ENCODE data around the gene BCLAF3. TPM values are rescaled to one million over a fixed set of nuclear protein-coding genes. Genes with fewer than 3 reads are reported as not detected.

BCLAF3 gene
- total and polyA plus RNA-seq, 2 of the 4 experiments (the other 2 are of a cell fraction), result 1.6 TPM

GRCh38 chrX:19986531-19986930 lies 4.3 kb downstream of the BCLAF3 start:
- intact Hi-C loops (cut with micrococcal nuclease) (no loop called here), in situ Hi-C loops (cut with MboI; ENCODE audit: low sequenced_read_pairs) (loop anchor here (25.0 kb wide), 1 partner anchor 624 kb away; no protein-coding TSS in a partner anchor), dilution Hi-C loops (cut with HindIII; ENCODE audit: low sequenced_read_pairs, unreplicated experiment) (no loop called here)
- no peak overlapping the region for H3K4ac ChIP-seq (ENCODE audit: low read depth, low read length)
- no peak overlapping the region for H3K9ac ChIP-seq (ENCODE audit: low read depth, low read length)
- POLR2A ChIA-PET (ENCODE audit: unreplicated experiment), result no interaction called here
- 0 out of 2 replicates have a peak, but pooled peaks cover 2% of the 10 kb centered on the region for H3K9me1 ChIP-seq (ENCODE audit: insufficient read depth, low read length)
- no peak overlapping the region for H2AK5ac ChIP-seq (ENCODE audit: low read depth, low read length)
- no peak overlapping the region for H2AFZ ChIP-seq (replicated peaks; ENCODE audit: low read length, poor library complexity)
- H3K27me3 ChIP-seq (ENCODE audit: control insufficient read depth, insufficient read depth, low read length), result no peaks in the 10 kb centered on the region
- no peak overlapping the region for H2AK9ac ChIP-seq (replicated peaks; ENCODE audit: low read depth, low read length, poor library complexity)
- no peaks in the 10 kb centered on the region for H3K9me3 ChIP-seq (ENCODE audit: control insufficient read depth, insufficient read depth, low read length)
- TF ChIP-seq CEBPB (IDR thresholded peaks at IDR 0.05; ENCODE audit: low read depth, low read length), result no peak
- TF ChIP-seq SMC3 (IDR thresholded peaks at IDR 0.05; ENCODE audit: low read depth, low read length), result no peak
- TF ChIP-seq FOS (IDR thresholded peaks at IDR 0.05; ENCODE audit: low read depth, low read length), result no peak
- TF ChIP-seq BHLHE40 (IDR thresholded peaks at IDR 0.05; ENCODE audit: low read depth, low read length), result no peak
- no peak for TF ChIP-seq MAZ (IDR thresholded peaks at IDR 0.05; ENCODE audit: borderline replicate concordance, low read depth, low read length)
- no peak for TF ChIP-seq MXI1 (IDR thresholded peaks at IDR 0.05; ENCODE audit: borderline replicate concordance, low read depth, low read length)
- no peak for TF ChIP-seq POLR2A (IDR thresholded peaks at IDR 0.05; ENCODE audit: low read depth, low read length)
- no peak for TF ChIP-seq MAFK (IDR thresholded peaks at IDR 0.05; ENCODE audit: low read depth, low read length)
- no peak for TF ChIP-seq ELK1 (IDR thresholded peaks at IDR 0.05; ENCODE audit: borderline replicate concordance, low read depth, low read length)
- no peak for TF ChIP-seq RCOR1 (IDR thresholded peaks at IDR 0.05; ENCODE audit: insufficient replicate concordance, low read length)
- TF ChIP-seq NFE2L2 (IDR thresholded peaks at IDR 0.05; ENCODE audit: low read depth, low read length), result no peak
- no peak for TF ChIP-seq CHD1 (IDR thresholded peaks at IDR 0.05; ENCODE audit: low read depth, low read length)
- no peak for TF ChIP-seq RAD21 (IDR thresholded peaks at IDR 0.05; ENCODE audit: low read length)
- TF ChIP-seq USF2 (IDR thresholded peaks at IDR 0.05; ENCODE audit: low read depth, low read length), result no peak
- no peak for TF ChIP-seq RFX5 (IDR thresholded peaks at IDR 0.05; ENCODE audit: low read depth, low read length)
- no peak for TF ChIP-seq CTCF (conservative IDR thresholded peaks at IDR 0.05; ENCODE audit: low read depth, low read length)
- H2BK5ac ChIP-seq (ENCODE audit: low read depth, low read length, poor library complexity, severe bottlenecking), result no peak overlapping the region
- H3K79me1 ChIP-seq (ENCODE audit: low read depth in 1 of 2, low read length in 2 of 2), result peaks cover 7 to 8% of the 10 kb centered on the region in 2 experiments; a peak in 2 of 4 replicates
- H2BK120ac ChIP-seq (ENCODE audit: low read depth, low read length), result no peak overlapping the region
- no peak overlapping the region for H3K23ac ChIP-seq (ENCODE audit: low read depth, low read length)
- H3K4me2 ChIP-seq (ENCODE audit: low read depth, low read length), result no peak overlapping the region
- H3K4me3 ChIP-seq (ENCODE audit: insufficient read depth, low read depth, low read length), result no peak overlapping the region
- no peak overlapping the region for H2BK15ac ChIP-seq (ENCODE audit: low read depth, low read length)
- H4K20me1 ChIP-seq (ENCODE audit: insufficient read depth, low read length), result no peaks in the 10 kb centered on the region
- H3K14ac ChIP-seq (replicated peaks; ENCODE audit: low read depth, low read length), result no peak overlapping the region
- CTCF ChIA-PET, result interaction anchor here (0.6 kb wide), 1 partner anchor 137 kb away, joined by 3 read pairs; no protein-coding TSS in a partner anchor
- no peak overlapping the region for H4K5ac ChIP-seq (ENCODE audit: low read depth, low read length)
- H3K4me1 ChIP-seq (ENCODE audit: control insufficient read depth, insufficient read depth, low read length), result no peaks in the 10 kb centered on the region; the same call in 1 of the 2 replicates
- DNase-seq (no peak), ATAC-seq (ENCODE audit: low read depth) (no peak)
- H4K8ac ChIP-seq (ENCODE audit: low read depth in 2 of 2, low read length in 2 of 2), result no peak overlapping the region
- WGBS, 2 experiments (ENCODE audit: extremely low coverage in 2 of 2, insufficient read length in 1 of 2), result no CpG with 5 or more reads among the region's 3 CpGs
- no peak overlapping the region for H3K27ac ChIP-seq (ENCODE audit: insufficient read depth, low read length)
- no peak overlapping the region for H3K56ac ChIP-seq (ENCODE audit: extremely low read depth, insufficient read depth, low read length)
- H3K18ac ChIP-seq (ENCODE audit: low read depth, low read length), result no peak overlapping the region
- H2BK20ac ChIP-seq (ENCODE audit: low read depth, low read length), result no peak overlapping the region
- no peaks in the 10 kb centered on the region for H3K36me3 ChIP-seq (ENCODE audit: control insufficient read depth, insufficient read depth, low read length)
- H4K91ac ChIP-seq (ENCODE audit: insufficient read depth, low read depth, low read length), result no peak overlapping the region
- BruUV-seq (replicated peaks), result no TSS peak
